Body of pancreas (tissue), 4 donors: Measurements from ENCODE around the gene OCRL. TPM values are rescaled to one million over a fixed set of nuclear protein-coding genes. Genes with fewer than 3 reads are reported as not detected.

Source experiments
- ATAC-seq: fragments of 150-250 bp; one replicate; pipeline ENCODE4 v1.9.1; 2016
- DNase-seq, 4 donors: peaks; one replicate each; pipeline ENCODE4 v3.0.0-alpha.2; 2019
- H3K27ac ChIP-seq, 4 donors: fragments of 200-600 bp; sonication (generic); 1 replicate in 3 of 4; 2 replicates in 1 of 4; pipeline versions ENCODE4 v1.5.1 to v1.6.1; 2016 to 2019; ENCODE audit warnings: mild to moderate bottlenecking in 1 of 4, mixed read lengths in 1 of 4, moderate library complexity in 1 of 4
- H3K27me3 ChIP-seq, 2 donors: fragments of 200-600 bp; sonication (generic); one replicate each; pipeline ENCODE4 v1.6.0; 2016; ENCODE audit warnings: mild to moderate bottlenecking in 1 of 2
- H3K36me3 ChIP-seq, 2 donors: fragments of 200-600 bp; sonication (generic); replicated peaks in 1 of 2; 2 replicates each; pipeline ENCODE4 v1.5.1; 2016; ENCODE audit warnings: low read depth in 2 of 2; ENCODE audit not compliant: insufficient read depth in 1 of 2
- H3K4me1 ChIP-seq: fragments of 200-600 bp; sonication (generic); one replicate; pipeline ENCODE4 v1.6.0; 2016
- H3K4me3 ChIP-seq, 2 donors: fragments of 200-600 bp; sonication (generic); 1 replicate in 1 of 2; 2 replicates in 1 of 2; pipeline ENCODE4 v1.5.1; 2016 to 2019
- H3K9me3 ChIP-seq, 3 donors: fragments of 200-600 bp; sonication (generic); 1 replicate in 2 of 3; 2 replicates in 1 of 3; pipeline ENCODE4 v1.5.1; 2016
- POLR2A ChIP-seq, 3 donors: fragments of 450-650 bp; IDR thresholded peaks; one replicate each; pipeline ENCODE4 v1.6.1; 2016; ENCODE audit warnings: antibody characterized with exemption in 3 of 3, mild to moderate bottlenecking in 2 of 3
- WGBS, 2 donors: methylation state at CpG; one replicate each; pipeline ENCODE4 v1.1.5; 2017; 5-methylcytosine and 5-hydroxymethylcytosine counted together
- intact Hi-C: fragments of 100-400 bp; cut with DNase I; formaldehyde crosslinking; loops from one replicate; pipeline ENCODE4 v1.15.1; 2023
- small RNA-seq: library from RNA; depleted of rRNA; stranded (forward); fragments of <200 nt; gene quantifications from one replicate; pipeline ENCODE3, GENCODE V24; 2016
- total RNA-seq, 2 donors: library from RNA; depleted of rRNA; stranded (reverse); fragments of >200 nt; gene quantifications; one replicate each; pipeline ENCODE4 v1.1.0, GENCODE V29; 2016
- TF ChIP-seq, protein P1 (sequence below), 7 experiments: fragments of 450-650 bp in 4 of 7; fragments of 200-600 bp in 3 of 7; sonication (generic) in 3 of 7; IDR thresholded peaks; one replicate each; pipeline ENCODE4 v1.5.1; 2016 to 2019; ENCODE audit warnings: antibody characterized with exemption in 7 of 7

Gene OCRL
- total RNA-seq, 2 donors from 2014 or later = 7.3 to 9.1 TPM

- no peaks in the 10 kb centered on the region for H3K4me1 ChIP-seq
- TF ChIP-seq POLR2A (IDR thresholded peaks at IDR 0.05) = no peak
- TF ChIP-seq, protein P1, sequence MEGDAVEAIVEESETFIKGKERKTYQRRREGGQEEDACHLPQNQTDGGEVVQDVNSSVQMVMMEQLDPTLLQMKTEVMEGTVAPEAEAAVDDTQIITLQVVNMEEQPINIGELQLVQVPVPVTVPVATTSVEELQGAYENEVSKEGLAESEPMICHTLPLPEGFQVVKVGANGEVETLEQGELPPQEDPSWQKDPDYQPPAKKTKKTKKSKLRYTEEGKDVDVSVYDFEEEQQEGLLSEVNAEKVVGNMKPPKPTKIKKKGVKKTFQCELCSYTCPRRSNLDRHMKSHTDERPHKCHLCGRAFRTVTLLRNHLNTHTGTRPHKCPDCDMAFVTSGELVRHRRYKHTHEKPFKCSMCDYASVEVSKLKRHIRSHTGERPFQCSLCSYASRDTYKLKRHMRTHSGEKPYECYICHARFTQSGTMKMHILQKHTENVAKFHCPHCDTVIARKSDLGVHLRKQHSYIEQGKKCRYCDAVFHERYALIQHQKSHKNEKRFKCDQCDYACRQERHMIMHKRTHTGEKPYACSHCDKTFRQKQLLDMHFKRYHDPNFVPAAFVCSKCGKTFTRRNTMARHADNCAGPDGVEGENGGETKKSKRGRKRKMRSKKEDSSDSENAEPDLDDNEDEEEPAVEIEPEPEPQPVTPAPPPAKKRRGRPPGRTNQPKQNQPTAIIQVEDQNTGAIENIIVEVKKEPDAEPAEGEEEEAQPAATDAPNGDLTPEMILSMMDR (IDR thresholded peaks at IDR 0.05) = no peak
- intact Hi-C loops = no loop called here
- H3K27me3 ChIP-seq = no peaks in the 10 kb centered on the region
- H3K36me3 ChIP-seq = no peaks in the 10 kb centered on the region
- 69 to 73% methylated on average over 4 to 6 of the region's 8 CpGs for WGBS, 2 donors
- H3K4me3 ChIP-seq = no peak overlapping the region
- ATAC-seq (no peak), DNase-seq (no peak)
- no peak overlapping the region for H3K27ac ChIP-seq
- H3K9me3 ChIP-seq = no peaks in the 10 kb centered on the region
Measured at GRCh38 chrX:129638917-129639316, 98.9 kb downstream of the OCRL start.

GRCh38 chrX:129640737-129641136 lies 100.7 kb downstream of the OCRL start:
- WGBS, 2 donors = no CpG with 5 or more reads among the region's 1 CpG

DNA sequence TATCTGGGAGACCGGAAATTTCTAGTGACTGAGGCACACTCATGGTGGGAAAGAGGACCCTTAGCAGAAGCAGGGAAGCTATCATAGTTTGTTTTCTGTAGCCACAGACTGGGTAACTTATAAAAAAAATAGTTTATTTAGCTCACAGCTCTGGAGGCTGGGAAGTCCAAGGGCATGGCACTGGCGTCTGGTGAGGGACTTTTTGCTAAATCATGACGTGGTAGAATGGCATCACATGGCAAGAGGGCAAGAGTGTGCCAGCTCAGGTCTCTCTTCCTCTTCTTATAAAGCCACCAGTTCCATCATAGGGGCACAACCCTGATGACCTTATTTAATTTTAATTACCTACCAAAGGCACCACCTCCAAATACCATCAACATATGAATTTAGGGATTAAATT lies 101.4 kb downstream of the OCRL start:
- Histone ChIP-seq H3K27ac (no peak overlapping the region), H3K36me3 (no peaks in the 10 kb centered on the region), H3K4me3 (no peak overlapping the region), H3K4me1 (no peaks in the 10 kb centered on the region), H3K9me3 (no peaks in the 10 kb centered on the region), H3K27me3 (no peaks in the 10 kb centered on the region)
- DNase-seq = no peak
- WGBS, 2 donors = 71 to 86% methylated on average over 2 to 3 of the region's 3 CpGs
- TF ChIP-seq, protein P1 (IDR thresholded peaks at IDR 0.05) = no peak
- TF ChIP-seq POLR2A (IDR thresholded peaks at IDR 0.05) = no peak
- no peak for ATAC-seq
- intact Hi-C loops = loop anchor here (10.0 kb wide), 1 partner anchor 83 kb away; no protein-coding TSS in a partner anchor

More at GRCh38 chrX:129640737-129641136, 100.7 kb downstream of the OCRL start:
- TF ChIP-seq, protein P1 (IDR thresholded peaks at IDR 0.05) = no peak
- no peak for TF ChIP-seq POLR2A (IDR thresholded peaks at IDR 0.05)
- Histone ChIP-seq H3K27ac (no peak overlapping the region), H3K9me3 (no peaks in the 10 kb centered on the region), H3K27me3 (no peaks in the 10 kb centered on the region), H3K4me3 (no peak overlapping the region), H3K36me3 (no peaks in the 10 kb centered on the region), H3K4me1 (no peaks in the 10 kb centered on the region)
- intact Hi-C loops = loop anchor here (10.0 kb wide), 1 partner anchor 84 kb away; no protein-coding TSS in a partner anchor
- DNase-seq = no peak
- no peak for ATAC-seq

GRCh38 chrX:129641941-129642340 lies 101.9 kb downstream of the OCRL start:
- H3K4me3 ChIP-seq = no peak overlapping the region
- H3K27ac ChIP-seq = no peak overlapping the region
- TF ChIP-seq, protein P1 (IDR thresholded peaks at IDR 0.05) = no peak
- TF ChIP-seq POLR2A (IDR thresholded peaks at IDR 0.05) = no peak
- no peaks in the 10 kb centered on the region for H3K27me3 ChIP-seq
- DNase-seq (no peak), ATAC-seq (no peak)
- intact Hi-C loops = loop anchor here (10.0 kb wide), 1 partner anchor 83 kb away; no protein-coding TSS in a partner anchor
- no peaks in the 10 kb centered on the region for H3K4me1 ChIP-seq
- no peaks in the 10 kb centered on the region for H3K36me3 ChIP-seq
- 58 to 83% methylated on average over 1 to 3 of the region's 3 CpGs for WGBS, 2 donors
- H3K9me3 ChIP-seq = no peaks in the 10 kb centered on the region

Small RNA genes within 50 kb of the gene (small RNA-seq; reads per million reads assigned to genes)
- not detected for gene RF01169

Other genes with a start within 250 kb of the OCRL start
- gene SMARCA1, start 16.8 kb upstream of the OCRL start, total RNA-seq = 10 to 100 TPM; 17.6 to 25.4 TPM
- gene APLN, start 114.7 kb downstream of the OCRL start, total RNA-seq = not detected
- gene XPNPEP2, start 198.7 kb downstream of the OCRL start, total RNA-seq = 1 to 10 TPM in 1 of 2 donors, under 1 TPM in 1; 0.52 to 5.6 TPM
- gene SASH3, start 239.7 kb downstream of the OCRL start, total RNA-seq = 1 to 10 TPM; 3.6 TPM